H9 (cell line): ENCODE results near the gene SLC49A4. TPM values are rescaled to one million over a fixed set of nuclear protein-coding genes. Genes with fewer than 3 reads are reported as not detected.

Experiments used
- DNase-seq: peaks from one replicate; pipeline ENCODE4 v3.0.0-alpha.2; 2017
- H2AFZ ChIP-seq: one replicate; pipeline ENCODE4 v1.6.1; 2013; ENCODE audit warnings: mild to moderate bottlenecking, low read length, control low read depth, moderate library complexity
- H2AK5ac ChIP-seq: 2 replicates; pipeline ENCODE4 v1.6.1; 2013; ENCODE audit warnings: low read length, control low read depth, mixed read lengths; ENCODE audit not compliant: insufficient read length
- H2BK120ac ChIP-seq: one replicate; pipeline ENCODE4 v1.6.1; 2013; ENCODE audit warnings: low read depth, mild to moderate bottlenecking, low read length, control low read depth, inconsistent platforms; ENCODE audit not compliant: poor library complexity, severe bottlenecking
- H2BK12ac ChIP-seq: 2 replicates; pipeline ENCODE4 v1.6.1; 2013; ENCODE audit warnings: low read length, control low read depth, mixed read lengths, low read depth; ENCODE audit not compliant: insufficient read length
- H2BK15ac ChIP-seq: 2 replicates; pipeline ENCODE4 v1.6.1; 2013; ENCODE audit warnings: low read depth, low read length, control low read depth
- H2BK20ac ChIP-seq: one replicate; pipeline ENCODE4 v1.6.1; 2013; ENCODE audit warnings: low read depth, mild to moderate bottlenecking, low read length, control low read depth, inconsistent platforms; ENCODE audit not compliant: poor library complexity, severe bottlenecking
- H2BK5ac ChIP-seq: 2 replicates; pipeline ENCODE4 v1.6.1; 2013; ENCODE audit warnings: low read length, control low read depth, mixed read lengths; ENCODE audit not compliant: insufficient read length
- H3K14ac ChIP-seq: 2 replicates; pipeline ENCODE4 v1.6.1; 2013; ENCODE audit warnings: low read length, control low read depth; ENCODE audit not compliant: insufficient read depth
- H3K18ac ChIP-seq: 2 replicates; pipeline ENCODE4 v1.6.1; 2013; ENCODE audit warnings: low read depth, mild to moderate bottlenecking, mixed read lengths, low read length, control low read depth; ENCODE audit not compliant: insufficient read length
- H3K23ac ChIP-seq: 2 replicates; pipeline ENCODE4 v1.6.1; 2013; ENCODE audit warnings: low read length, control low read depth, mixed read lengths, low read depth; ENCODE audit not compliant: insufficient read length
- H3K23me2 ChIP-seq: 2 replicates; pipeline ENCODE4 v1.6.1; 2013; ENCODE audit warnings: low read depth, mild to moderate bottlenecking, mixed read lengths, low read length, control low read depth; ENCODE audit not compliant: insufficient read length, poor library complexity, severe bottlenecking
- H3K27ac ChIP-seq: 2 replicates; pipeline ENCODE4 v1.5.1; 2013; ENCODE audit warnings: low read length, control low read depth, mixed read lengths, low read depth; ENCODE audit not compliant: insufficient read length
- H3K27me3 ChIP-seq: 2 replicates; pipeline ENCODE4 v1.6.1; 2013; ENCODE audit warnings: low read length, control low read depth, inconsistent platforms; ENCODE audit not compliant: insufficient read depth
- H3K4ac ChIP-seq: 2 replicates; pipeline ENCODE4 v1.6.1; 2013; ENCODE audit warnings: low read depth, mild to moderate bottlenecking, control low read depth, inconsistent platforms, low read length, moderate library complexity
- H3K4me1 ChIP-seq: 2 replicates; pipeline ENCODE4 v1.6.1; 2013; ENCODE audit warnings: low read length, control low read depth, inconsistent platforms; ENCODE audit not compliant: insufficient read depth
- H3K4me2 ChIP-seq: 2 replicates; pipeline ENCODE4 v1.6.1; 2013; ENCODE audit warnings: low read length, control low read depth, mixed read lengths; ENCODE audit not compliant: insufficient read length, insufficient read depth
- H3K56ac ChIP-seq: 2 replicates; pipeline ENCODE4 v1.6.1; 2013; ENCODE audit warnings: low read depth, mild to moderate bottlenecking, mixed read lengths, low read length, control low read depth; ENCODE audit not compliant: insufficient read length
- H3K79me1 ChIP-seq: 2 replicates; pipeline ENCODE4 v1.6.1; 2013; ENCODE audit warnings: low read depth, mild to moderate bottlenecking, moderate library complexity, low read length, control low read depth, inconsistent platforms; ENCODE audit not compliant: insufficient read depth, poor library complexity, severe bottlenecking
- H3K79me2 ChIP-seq: 2 replicates; pipeline ENCODE4 v1.6.1; 2013; ENCODE audit warnings: low read length, control low read depth, inconsistent platforms; ENCODE audit not compliant: insufficient read depth
- H3K9ac ChIP-seq: 2 replicates; pipeline ENCODE4 v1.6.1; 2013; ENCODE audit warnings: low read length, control low read depth, mixed read lengths; ENCODE audit not compliant: insufficient read length; ENCODE audit errors: extremely low read depth
- H3K9me3 ChIP-seq: one replicate; pipeline ENCODE4 v1.6.1; 2013; ENCODE audit warnings: low read depth, low read length, inconsistent platforms; ENCODE audit not compliant: control insufficient read depth
- H3T11ph ChIP-seq: one replicate; pipeline ENCODE4 v1.6.1; 2013; ENCODE audit warnings: mild to moderate bottlenecking, low read length, control low read depth, inconsistent platforms
- H4K20me1 ChIP-seq: one replicate; pipeline ENCODE4 v1.6.1; 2013; ENCODE audit not compliant: control insufficient read depth, insufficient read length, insufficient read depth
- H4K5ac ChIP-seq: 2 replicates; pipeline ENCODE4 v1.6.1; 2013; ENCODE audit warnings: low read depth, mild to moderate bottlenecking, mixed read lengths, low read length, control low read depth; ENCODE audit not compliant: insufficient read length
- H4K8ac ChIP-seq: replicated peaks from 2 replicates; pipeline ENCODE4 v1.6.1; 2013; ENCODE audit warnings: low read length, control low read depth, mixed read lengths, low read depth; ENCODE audit not compliant: insufficient read length
- H4K91ac ChIP-seq: 2 replicates; pipeline ENCODE4 v1.6.1; 2013; ENCODE audit warnings: low read depth, mild to moderate bottlenecking, moderate library complexity, mixed read lengths, low read length, control low read depth; ENCODE audit not compliant: insufficient read length
- H3K27ac Mint-ChIP-seq, 3 experiments: 2 replicates in 2 of 3; 3 replicates in 1 of 3; pipeline ENCODE4 v1.8.0; 2020 to 2021; ENCODE audit warnings: mixed read lengths in 3 of 3, mild to moderate bottlenecking in 1 of 3, moderate library complexity in 1 of 3
- H3K27me3 Mint-ChIP-seq: 2 replicates; pipeline ENCODE4 v1.8.0; 2021; ENCODE audit warnings: low read depth, mild to moderate bottlenecking, moderate library complexity, mixed read lengths
- H3K36me3 Mint-ChIP-seq, 3 experiments: 2 replicates in 2 of 3; 3 replicates in 1 of 3; pipeline ENCODE4 v1.8.0; 2020 to 2021; ENCODE audit warnings: low read depth in 3 of 3, mixed read lengths in 3 of 3; ENCODE audit not compliant: insufficient read depth in 1 of 3
- H3K4me1 Mint-ChIP-seq, 2 experiments: 2 replicates each; pipeline ENCODE4 v1.8.0; 2020; ENCODE audit warnings: mixed read lengths in 2 of 2
- H3K4me3 Mint-ChIP-seq, 2 experiments: 2 replicates in 1 of 2; 3 replicates in 1 of 2; pipeline ENCODE4 v1.8.0; 2020 to 2021; ENCODE audit warnings: mild to moderate bottlenecking in 2 of 2, mixed read lengths in 2 of 2, moderate library complexity in 1 of 2
- H3K9me3 Mint-ChIP-seq, 2 experiments: 2 replicates in 1 of 2; 3 replicates in 1 of 2; pipeline ENCODE4 v1.8.0; 2020; ENCODE audit warnings: mild to moderate bottlenecking in 2 of 2, mixed read lengths in 2 of 2, moderate library complexity in 1 of 2
- CTCF ChIP-seq: fragments of 200-600 bp; sonication (generic); conservative IDR thresholded peaks from 3 replicates; pipeline ENCODE4 v1.8.0; 2021; ENCODE audit warnings: antibody characterized with exemption, mild to moderate bottlenecking
- total RNA-seq: library from RNA; stranded (reverse); gene quantifications from 2 replicates; pipeline ENCODE4 v1.2.1, GENCODE V29; 2021

The SLC49A4 gene
- total RNA-seq, 1 experiment from 2014 or later, result 10.7 TPM

GRCh38 chr3:122810734-122811133 is 15.9 kb downstream of the SLC49A4 start:
- no peaks in the 10 kb centered on the region for H3K23me2 ChIP-seq
- H2BK20ac ChIP-seq, result no peak overlapping the region
- no peak overlapping the region for H2AFZ ChIP-seq
- H4K91ac ChIP-seq, result no peak overlapping the region
- Mint-ChIP-seq H3K27me3 (no peaks in the 10 kb centered on the region), H3K9me3 (no peaks in the 10 kb centered on the region), H3K27ac (no peak overlapping the region), H3K4me1 (no peaks in the 10 kb centered on the region), H3K4me3 (no peak overlapping the region), H3K36me3 (peaks cover 0 to 2% (median 0%) of the 10 kb centered on the region in 3 experiments; a peak in 2 of 7 replicates)
- H3K23ac ChIP-seq, result no peak overlapping the region
- H2BK12ac ChIP-seq, result no peak overlapping the region
- H4K20me1 ChIP-seq, result no peaks in the 10 kb centered on the region
- no peak overlapping the region for H3K56ac ChIP-seq
- no peaks in the 10 kb centered on the region for H3K79me2 ChIP-seq
- no peaks in the 10 kb centered on the region for H3K27me3 ChIP-seq
- H3K18ac ChIP-seq, result no peak overlapping the region
- no peak overlapping the region for H2AK5ac ChIP-seq
- no peak overlapping the region for H2BK5ac ChIP-seq
- H3K4me2 ChIP-seq, result no peak overlapping the region
- no peak overlapping the region for H3K9ac ChIP-seq
- DNase-seq, result no peak
- H2BK120ac ChIP-seq, result no peak overlapping the region
- no peak for TF ChIP-seq CTCF
- no peak overlapping the region for H4K8ac ChIP-seq
- H3K9me3 ChIP-seq, result no peaks in the 10 kb centered on the region
- H3K14ac ChIP-seq, result no peak overlapping the region
- H3K27ac ChIP-seq, result no peak overlapping the region
- no peaks in the 10 kb centered on the region for H3K79me1 ChIP-seq
- H3K4ac ChIP-seq, result no peak overlapping the region
- no peak overlapping the region for H2BK15ac ChIP-seq
- H4K5ac ChIP-seq, result no peak overlapping the region
- no peaks in the 10 kb centered on the region for H3K4me1 ChIP-seq
- H3T11ph ChIP-seq, result no peak overlapping the region
